NCI-H187 treated with DMSO at 0.1 percent for 48 hours (cell line): Measurements from ENCODE around the gene KIF19.
"Not testable (repeated sequence)": the region's sequence is repeated elsewhere in the genome, so short reads cannot be mapped to it uniquely, and the experiment has no call there.

ENCODE experiments used
- DNase-seq: peaks from one replicate; lab custom pipeline; 2025; lab: John Stamatoyannopoulos, UW

The KIF19 gene

GRCh38 chr17:74389937-74390679 lies 64.1 kb downstream of the KIF19 start:
- DNase-seq, result no peak

- DNase-seq, result no peak
Measured at GRCh38 chr17:74390680-74391653, 64.9 kb downstream of the KIF19 start.

GRCh38 chr17:74391771-74392170 lies 65.7 kb downstream of the KIF19 start:
- no peak for DNase-seq

- no peak for DNase-seq
Measured at GRCh38 chr17:74392848-74393247, 66.8 kb downstream of the KIF19 start.

GRCh38 chr17:74393346-74393942 lies 67.4 kb downstream of the KIF19 start:
- DNase-seq, result no peak

- DNase-seq, result no peak
Measured at GRCh38 chr17:74394275-74394950, 68.4 kb downstream of the KIF19 start.

- DNase-seq, result no peak
Measured at GRCh38 chr17:74394977-74395376, 69.0 kb downstream of the KIF19 start.

- DNase-seq, result no peak
Measured at GRCh38 chr17:74396567-74396966, 70.5 kb downstream of the KIF19 start.

GRCh38 chr17:74402048-74402447 lies 76.0 kb downstream of the KIF19 start:
- DNase-seq, result no peak

- no peak for DNase-seq
Measured at GRCh38 chr17:74403512-74404137, 77.6 kb downstream of the KIF19 start.

GRCh38 chr17:74404218-74404617 lies 78.2 kb downstream of the KIF19 start:
- no peak for DNase-seq

GRCh38 chr17:74404789-74405188 lies 78.8 kb downstream of the KIF19 start:
- no peak for DNase-seq

GRCh38 chr17:74405311-74405710 lies 79.3 kb downstream of the KIF19 start:
- not testable (repeated sequence) for DNase-seq
